Measurements from ENCODE around the gene POLE2.

The POLE2 gene

GRCh38 chr14:49654511-49654910 is 33.5 kb downstream of the POLE2 start:
- H3K9me3 ChIP-seq (ENCODE audit: insufficient read depth, low read length) = no peaks in the 10 kb centered on the region
- no peak overlapping the region for H3K27ac ChIP-seq (ENCODE audit: low read length)
- H3K36me3 ChIP-seq (replicated peaks; ENCODE audit: low read depth, low read length) = peaks cover 12% of the 10 kb centered on the region
- H2AFZ ChIP-seq (ENCODE audit: low read depth, low read length) = no peak overlapping the region
- H3K4me3 ChIP-seq (ENCODE audit: low read length) = no peak overlapping the region
- H3K79me2 ChIP-seq (ENCODE audit: low read length) = no peaks in the 10 kb centered on the region
- no peak overlapping the region for H3K4me2 ChIP-seq (ENCODE audit: low read length)
- no peaks in the 10 kb centered on the region for H3K4me1 ChIP-seq (ENCODE audit: low read length)
- TF ChIP-seq CTCF (IDR thresholded peaks at IDR 0.05; ENCODE audit: low read depth, low read length) (no peak), EZH2phosphoT487 (IDR thresholded peaks at IDR 0.05; ENCODE audit: low read depth) (no peak)
- no peaks in the 10 kb centered on the region for H3K27me3 ChIP-seq (ENCODE audit: low read depth, low read length)
- H4K20me1 ChIP-seq (ENCODE audit: insufficient read depth, low read length) = no peaks in the 10 kb centered on the region
- H3K9ac ChIP-seq (ENCODE audit: low read length) = no peak overlapping the region

- no peak overlapping the region for H3K4me3 ChIP-seq (ENCODE audit: low read length)
- no peak overlapping the region for H3K27ac ChIP-seq (ENCODE audit: low read length)
- no peak overlapping the region for H2AFZ ChIP-seq (ENCODE audit: low read depth, low read length)
- no peaks in the 10 kb centered on the region for H3K4me1 ChIP-seq (ENCODE audit: low read length)
- H3K9ac ChIP-seq (ENCODE audit: low read length) = no peak overlapping the region
- H3K4me2 ChIP-seq (ENCODE audit: low read length) = no peak overlapping the region
- no peaks in the 10 kb centered on the region; the same call in 1 of the 2 replicates for H3K79me2 ChIP-seq (ENCODE audit: low read length)
- no peaks in the 10 kb centered on the region for H3K9me3 ChIP-seq (ENCODE audit: insufficient read depth, low read length)
- H3K27me3 ChIP-seq (ENCODE audit: low read depth, low read length) = no peaks in the 10 kb centered on the region
- no peak for TF ChIP-seq EZH2phosphoT487 (IDR thresholded peaks at IDR 0.05; ENCODE audit: low read depth)
- no peak for TF ChIP-seq CTCF (IDR thresholded peaks at IDR 0.05; ENCODE audit: low read depth, low read length)
- peaks cover 12% of the 10 kb centered on the region for H3K36me3 ChIP-seq (replicated peaks; ENCODE audit: low read depth, low read length)
- H4K20me1 ChIP-seq (ENCODE audit: insufficient read depth, low read length) = no peaks in the 10 kb centered on the region
Measured at GRCh38 chr14:49653508-49653907, 34.5 kb downstream of the POLE2 start.

- peaks cover 2% of the 10 kb centered on the region; the same call in 1 of the 2 replicates for H3K4me1 ChIP-seq (ENCODE audit: low read length)
- no peak overlapping the region for H2AFZ ChIP-seq (ENCODE audit: low read depth, low read length)
- H3K27me3 ChIP-seq (ENCODE audit: low read depth, low read length) = no peaks in the 10 kb centered on the region
- peaks cover 35% of the 10 kb centered on the region for H3K36me3 ChIP-seq (replicated peaks; ENCODE audit: low read depth, low read length)
- no peaks in the 10 kb centered on the region for H3K9me3 ChIP-seq (ENCODE audit: insufficient read depth, low read length)
- H3K4me3 ChIP-seq (ENCODE audit: low read length) = no peak overlapping the region
- peaks cover 74% of the 10 kb centered on the region for H3K79me2 ChIP-seq (ENCODE audit: low read length)
- no peak overlapping the region for H3K27ac ChIP-seq (ENCODE audit: low read length)
- no peak overlapping the region for H3K9ac ChIP-seq (ENCODE audit: low read length)
- no peak overlapping the region for H3K4me2 ChIP-seq (ENCODE audit: low read length)
- 0 out of 2 replicates have a peak, but pooled peaks cover 12% of the 10 kb centered on the region for H4K20me1 ChIP-seq (ENCODE audit: insufficient read depth, low read length)
- TF ChIP-seq CTCF (IDR thresholded peaks at IDR 0.05; ENCODE audit: low read depth, low read length) = no peak
- TF ChIP-seq EZH2phosphoT487 (IDR thresholded peaks at IDR 0.05; ENCODE audit: low read depth) = no peak
Measured at GRCh38 chr14:49642163-49642562, 45.9 kb downstream of the POLE2 start.

- Histone ChIP-seq H3K9me3 (ENCODE audit: insufficient read depth, low read length) (no peaks in the 10 kb centered on the region), H3K27ac (ENCODE audit: low read length) (no peak overlapping the region), H3K36me3 (replicated peaks; ENCODE audit: low read depth, low read length) (peaks cover 38% of the 10 kb centered on the region), H3K4me2 (ENCODE audit: low read length) (no peak overlapping the region; the same call in 1 of the 2 replicates), H2AFZ (ENCODE audit: low read depth, low read length) (no peak overlapping the region), H3K79me2 (ENCODE audit: low read length) (peaks cover 77% of the 10 kb centered on the region), H3K4me3 (ENCODE audit: low read length) (no peak overlapping the region), H3K9ac (ENCODE audit: low read length) (no peak overlapping the region), H4K20me1 (ENCODE audit: insufficient read depth, low read length) (0 out of 2 replicates have a peak, but pooled peaks cover 15% of the 10 kb centered on the region), H3K27me3 (ENCODE audit: low read depth, low read length) (no peaks in the 10 kb centered on the region), H3K4me1 (ENCODE audit: low read length) (peaks cover 4% of the 10 kb centered on the region; the same call in 1 of the 2 replicates)
- TF ChIP-seq CTCF (IDR thresholded peaks at IDR 0.05; ENCODE audit: low read depth, low read length) = no peak
- no peak for TF ChIP-seq EZH2phosphoT487 (IDR thresholded peaks at IDR 0.05; ENCODE audit: low read depth)
Measured at GRCh38 chr14:49641697-49642129, 46.3 kb downstream of the POLE2 start.

All from OCI-LY3 (cell line).